NCI-H1105 (cell line): Measurements from ENCODE around the gene LATS2.
"Not testable (repeated sequence)": the region's sequence is repeated elsewhere in the genome, so short reads cannot be mapped to it uniquely, and the experiment has no call there.

ENCODE experiments used
- DNase-seq: peaks from one replicate; lab custom pipeline; 2025; lab: John Stamatoyannopoulos, UW

LATS2 gene

GRCh38 chr13:20960663-20961309, 100.6 kb downstream of the LATS2 start:
- peak; percentile 29 for DNase-seq

- not testable (repeated sequence) for DNase-seq
Measured at GRCh38 chr13:20957049-20957620, 104.3 kb downstream of the LATS2 start.

GRCh38 chr13:20955496-20955895, 105.9 kb downstream of the LATS2 start:
- DNase-seq, result no peak

GRCh38 chr13:20953245-20953931, 108.0 kb downstream of the LATS2 start:
- DNase-seq, result no peak

- DNase-seq, result no peak
Measured at GRCh38 chr13:20952838-20953237, 108.5 kb downstream of the LATS2 start.

- not testable (repeated sequence) for DNase-seq
Measured at GRCh38 chr13:20948001-20948400, 113.4 kb downstream of the LATS2 start.

GRCh38 chr13:20945952-20946383, 115.4 kb downstream of the LATS2 start:
- DNase-seq, result no peak

- DNase-seq, result no peak
Measured at GRCh38 chr13:20942938-20943559, 118.3 kb downstream of the LATS2 start.

GRCh38 chr13:20940511-20940910, 120.9 kb downstream of the LATS2 start:
- DNase-seq, result not testable (repeated sequence)

- no peak for DNase-seq
Measured at GRCh38 chr13:20940083-20940482, 121.3 kb downstream of the LATS2 start.

- DNase-seq, result no peak
Measured at GRCh38 chr13:20939662-20940061, 121.7 kb downstream of the LATS2 start.

GRCh38 chr13:20938302-20938701, 123.1 kb downstream of the LATS2 start:
- no peak for DNase-seq

- DNase-seq, result no peak
Measured at GRCh38 chr13:20927596-20928257, 133.7 kb downstream of the LATS2 start.

GRCh38 chr13:20925395-20925790, 136.0 kb downstream of the LATS2 start:
- not testable (repeated sequence) for DNase-seq

- DNase-seq, result peak; percentile 46
Measured at GRCh38 chr13:20924758-20925394, 136.5 kb downstream of the LATS2 start.

GRCh38 chr13:20923272-20923671, 138.1 kb downstream of the LATS2 start:
- no peak for DNase-seq
